Stimulated activated naive CD4-positive, alpha-beta T cell treated with Interleukin-2 at 50 U/mL for 16 hours (primary cell): ENCODE data around the gene PRR12.
A peak's percentile ranks its signal among the peaks of the same experiment; 100 is the strongest.

Experiments
- DNase-seq: peaks from one replicate; lab custom pipeline; 2025; lab: John Stamatoyannopoulos, UW

PRR12 gene

GRCh38 chr19:49591731-49592485, 926 bp downstream of the PRR12 start:
- DNase-seq: peak; percentile 49

GRCh38 chr19:49592486-49593232, 1.7 kb downstream of the PRR12 start:
- DNase-seq: no peak

GRCh38 chr19:49593233-49594113, 2.5 kb downstream of the PRR12 start:
- DNase-seq: peak; percentile 94

GRCh38 chr19:49594157-49594992, 3.4 kb downstream of the PRR12 start:
- no peak for DNase-seq

- DNase-seq: no peak
Observed at GRCh38 chr19:49594993-49595818, 4.2 kb downstream of the PRR12 start.

GRCh38 chr19:49595819-49596404, 4.9 kb downstream of the PRR12 start:
- DNase-seq: no peak

GRCh38 chr19:49596407-49596806, 5.4 kb downstream of the PRR12 start:
- DNase-seq: no peak

- DNase-seq: no peak
Observed at GRCh38 chr19:49596954-49597702, 6.1 kb downstream of the PRR12 start.

GRCh38 chr19:49597703-49597974, 6.7 kb downstream of the PRR12 start:
- DNase-seq: no peak

- no peak for DNase-seq
Observed at GRCh38 chr19:49599378-49600295, 8.7 kb downstream of the PRR12 start.

GRCh38 chr19:49601482-49602038, 10.6 kb downstream of the PRR12 start:
- DNase-seq: no peak

- DNase-seq: no peak
Observed at GRCh38 chr19:49602806-49603205, 11.8 kb downstream of the PRR12 start.

GRCh38 chr19:49605605-49606004, 14.6 kb downstream of the PRR12 start:
- DNase-seq: no peak

- DNase-seq: no peak
Observed at GRCh38 chr19:49609499-49610092, 18.6 kb downstream of the PRR12 start.

- DNase-seq: no peak
Observed at GRCh38 chr19:49613374-49613773, 22.4 kb downstream of the PRR12 start.

- DNase-seq: no peak
Observed at GRCh38 chr19:49614096-49614833, 23.3 kb downstream of the PRR12 start.

- no peak for DNase-seq
Observed at GRCh38 chr19:49615861-49616260, 24.9 kb downstream of the PRR12 start.
